DMS53 treated with DMSO at 0.1 percent for 48 hours (cell line): ENCODE measurements around the gene AAMP.
"Not testable (repeated sequence)": the region's sequence is repeated elsewhere in the genome, so short reads cannot be mapped to it uniquely, and the experiment has no call there.

Experiments
- DNase-seq: peaks from one replicate; lab custom pipeline; 2025; ENCODE audit not compliant: unreplicated experiment; lab: John Stamatoyannopoulos, UW

The AAMP gene, protein sequence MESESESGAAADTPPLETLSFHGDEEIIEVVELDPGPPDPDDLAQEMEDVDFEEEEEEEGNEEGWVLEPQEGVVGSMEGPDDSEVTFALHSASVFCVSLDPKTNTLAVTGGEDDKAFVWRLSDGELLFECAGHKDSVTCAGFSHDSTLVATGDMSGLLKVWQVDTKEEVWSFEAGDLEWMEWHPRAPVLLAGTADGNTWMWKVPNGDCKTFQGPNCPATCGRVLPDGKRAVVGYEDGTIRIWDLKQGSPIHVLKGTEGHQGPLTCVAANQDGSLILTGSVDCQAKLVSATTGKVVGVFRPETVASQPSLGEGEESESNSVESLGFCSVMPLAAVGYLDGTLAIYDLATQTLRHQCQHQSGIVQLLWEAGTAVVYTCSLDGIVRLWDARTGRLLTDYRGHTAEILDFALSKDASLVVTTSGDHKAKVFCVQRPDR

DNA sequence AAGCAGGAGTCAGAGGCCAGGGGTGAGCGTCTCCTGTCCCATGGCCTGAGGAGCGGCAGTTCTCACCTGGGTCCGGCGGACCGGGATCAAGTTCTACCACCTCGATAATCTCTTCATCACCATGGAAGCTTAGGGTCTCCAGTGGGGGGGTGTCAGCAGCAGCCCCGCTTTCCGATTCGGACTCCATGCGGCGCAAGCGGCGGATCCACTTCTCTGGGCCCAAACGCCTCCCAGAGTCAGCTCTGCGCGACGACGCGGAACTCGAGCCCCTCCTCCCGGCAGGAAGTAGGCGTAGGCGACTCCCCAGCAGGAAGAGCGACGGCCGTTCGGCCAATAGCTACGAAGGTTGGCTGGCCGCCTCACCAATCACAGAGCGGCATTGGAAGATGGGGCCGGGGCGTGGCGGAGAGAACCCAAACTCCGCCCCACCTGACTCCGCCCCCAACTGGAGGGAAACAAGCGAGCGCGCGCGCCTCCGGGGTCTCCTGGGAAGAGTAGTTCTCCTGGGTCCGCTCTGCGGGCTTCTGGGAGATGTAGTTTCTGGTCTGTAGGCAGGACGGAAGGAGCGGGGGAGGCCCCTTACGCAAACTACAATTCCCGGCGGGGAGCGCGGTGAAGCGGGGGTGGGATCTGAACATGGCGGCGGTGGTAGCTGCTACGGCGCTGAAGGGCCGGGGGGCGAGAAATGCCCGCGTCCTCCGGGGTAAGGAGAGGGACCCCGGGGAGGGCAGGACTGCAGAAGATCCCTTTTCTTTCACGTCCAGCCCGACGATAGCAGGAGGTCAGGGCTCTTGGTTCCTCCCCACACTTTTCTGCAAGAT, at the start of gene AAMP, which contains the start of gene PNKD:
Gene AAMP (minus strand): TSS at position 238 of the 821 bp plus-strand sequence. CDS start 51 bp downstream, at position 187.
Gene PNKD (plus strand): TSS at position 620 of the 821 bp plus-strand sequence. CDS start 17 bp downstream, at position 637.
- peak; percentile 95 for DNase-seq

DNA sequence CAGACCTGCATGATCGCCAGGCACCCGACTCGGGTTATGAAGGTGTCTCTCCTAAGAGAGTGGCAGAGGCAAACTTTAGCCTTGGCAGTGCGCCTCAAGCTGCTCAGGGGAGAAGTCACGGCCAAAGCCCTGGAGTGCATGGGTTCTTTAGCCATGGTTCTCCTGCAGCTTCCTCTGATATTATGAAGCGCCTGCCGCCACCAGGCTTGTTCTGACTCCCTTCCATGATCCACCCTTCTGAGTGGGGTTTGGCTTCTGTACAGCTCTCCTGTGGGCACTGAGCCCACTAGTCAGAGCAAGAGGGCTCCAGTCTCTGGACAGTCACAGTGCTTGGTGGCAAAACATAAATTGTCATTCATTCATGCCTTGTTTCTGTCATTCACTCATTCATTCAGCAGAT, 48.3 kb upstream of the AAMP start:
- no peak for DNase-seq

DNA sequence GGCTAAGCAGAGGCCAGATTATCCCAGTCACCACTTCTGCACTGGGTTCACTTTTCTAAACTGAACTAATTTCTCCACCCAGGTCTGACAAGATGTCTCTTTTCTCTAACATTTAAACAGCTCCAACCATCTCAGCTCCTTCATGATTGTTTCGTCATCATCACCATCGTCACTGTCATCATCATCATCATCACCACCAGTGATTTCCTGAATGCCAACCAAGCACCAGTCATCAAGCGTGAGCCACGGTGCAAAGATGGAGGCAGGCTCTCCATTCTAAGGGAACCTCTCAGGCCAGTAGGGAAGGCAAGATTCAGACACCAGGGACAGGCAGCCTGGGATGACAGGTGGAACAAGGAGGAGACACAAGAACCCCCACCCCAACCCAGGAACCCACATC, 47.9 kb upstream of the AAMP start:
- no peak for DNase-seq

DNA sequence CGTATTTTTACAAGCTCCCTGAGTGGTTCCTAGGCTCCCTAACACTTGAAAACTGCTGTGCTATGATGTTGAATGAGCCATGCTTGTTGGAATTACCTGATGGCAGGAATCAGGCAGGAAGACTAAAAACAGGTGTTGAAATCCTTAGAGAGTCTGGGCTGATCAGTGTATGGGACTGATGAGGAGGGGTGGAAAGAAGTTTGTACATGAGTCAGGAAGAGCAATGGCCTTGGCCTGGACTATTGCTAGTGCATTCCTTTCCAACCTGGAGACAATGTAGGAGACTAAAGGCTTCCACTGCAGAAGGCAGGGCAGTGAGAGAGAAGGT, 47.3 kb upstream of the AAMP start:
- DNase-seq, result no peak

DNA sequence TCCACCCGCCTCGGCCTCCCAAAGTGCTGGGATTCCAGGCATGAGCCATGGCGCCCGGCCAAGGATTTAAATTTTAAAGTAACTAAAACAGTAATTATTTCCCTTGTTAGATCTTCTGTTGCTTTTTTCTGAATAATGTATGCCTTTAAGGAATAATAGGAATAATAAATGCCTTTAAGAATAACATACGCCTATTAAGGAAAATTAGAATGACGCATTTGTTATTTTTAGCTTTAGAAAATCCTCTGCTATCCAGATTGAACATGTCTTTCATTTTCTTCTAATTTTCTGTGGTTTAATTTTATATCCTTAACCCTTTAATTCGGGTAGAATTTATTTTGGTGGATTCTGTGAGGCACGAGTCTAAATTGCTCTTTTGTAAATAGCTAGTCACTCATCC, 45.5 kb upstream of the AAMP start:
- DNase-seq, result no peak

DNA sequence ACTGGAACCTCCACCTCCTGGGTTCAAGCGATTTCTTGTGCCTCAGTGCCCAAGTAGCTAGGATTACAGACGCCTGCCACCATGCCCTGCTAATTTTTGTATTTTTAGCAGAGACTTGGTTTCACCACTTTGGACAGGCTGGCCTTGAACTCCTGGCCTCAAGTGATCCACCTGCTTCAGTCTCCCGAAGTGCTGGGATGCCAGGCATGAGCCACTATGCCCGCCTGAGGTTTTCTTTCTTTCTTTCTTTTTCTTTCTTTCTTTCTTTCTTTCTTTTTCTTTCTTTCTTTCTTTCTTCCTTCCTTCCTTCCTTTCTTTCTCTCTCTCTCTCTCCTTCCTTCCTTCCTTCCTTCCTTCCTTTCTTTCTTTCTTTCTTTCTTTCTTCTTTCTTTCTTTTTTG, 44.8 kb upstream of the AAMP start:
- not testable (repeated sequence) for DNase-seq

DNA sequence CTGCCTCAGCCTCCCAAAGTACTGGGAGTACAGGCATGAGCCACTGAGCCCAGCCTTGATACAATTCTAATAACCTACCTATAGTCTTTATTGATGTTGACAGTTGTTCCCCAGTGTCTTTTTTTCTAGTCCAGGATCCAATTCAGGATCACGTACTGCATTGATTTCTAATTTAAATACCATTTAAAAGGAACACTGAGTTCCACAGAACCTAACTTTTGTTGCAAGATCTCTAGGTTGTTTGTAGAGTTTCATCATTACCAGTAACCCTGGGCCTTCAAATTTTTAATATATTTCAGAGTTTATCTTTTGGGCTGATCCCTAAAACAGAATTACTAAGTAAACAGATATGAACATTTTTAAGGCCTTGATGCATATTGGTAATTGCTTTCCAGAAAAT, 43.4 kb upstream of the AAMP start:
- DNase-seq, result no peak

DNA sequence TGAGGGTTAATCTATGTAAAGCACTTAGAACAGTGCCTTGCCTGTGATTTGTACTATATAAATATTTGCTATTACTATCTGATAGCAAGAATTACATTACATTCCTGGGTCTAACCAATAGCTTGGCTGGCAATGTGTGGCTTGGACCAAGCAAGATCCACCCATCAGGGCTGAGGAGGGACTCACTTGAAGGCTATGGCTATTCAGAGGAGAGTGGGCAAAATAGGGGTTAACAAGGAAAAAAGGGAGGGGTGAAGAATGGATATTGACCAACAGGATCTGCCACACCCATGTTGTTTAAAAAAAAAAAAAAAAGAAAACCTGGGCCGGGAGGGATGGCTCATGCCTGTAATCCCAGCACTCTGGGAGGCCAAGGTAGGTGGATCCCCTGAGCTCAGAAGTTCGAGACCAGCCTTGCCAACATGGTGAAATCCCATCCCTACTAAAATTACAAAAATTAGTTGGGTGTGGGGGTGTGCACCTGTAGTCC, 42.4 kb upstream of the AAMP start:
- DNase-seq, result no peak

DNA sequence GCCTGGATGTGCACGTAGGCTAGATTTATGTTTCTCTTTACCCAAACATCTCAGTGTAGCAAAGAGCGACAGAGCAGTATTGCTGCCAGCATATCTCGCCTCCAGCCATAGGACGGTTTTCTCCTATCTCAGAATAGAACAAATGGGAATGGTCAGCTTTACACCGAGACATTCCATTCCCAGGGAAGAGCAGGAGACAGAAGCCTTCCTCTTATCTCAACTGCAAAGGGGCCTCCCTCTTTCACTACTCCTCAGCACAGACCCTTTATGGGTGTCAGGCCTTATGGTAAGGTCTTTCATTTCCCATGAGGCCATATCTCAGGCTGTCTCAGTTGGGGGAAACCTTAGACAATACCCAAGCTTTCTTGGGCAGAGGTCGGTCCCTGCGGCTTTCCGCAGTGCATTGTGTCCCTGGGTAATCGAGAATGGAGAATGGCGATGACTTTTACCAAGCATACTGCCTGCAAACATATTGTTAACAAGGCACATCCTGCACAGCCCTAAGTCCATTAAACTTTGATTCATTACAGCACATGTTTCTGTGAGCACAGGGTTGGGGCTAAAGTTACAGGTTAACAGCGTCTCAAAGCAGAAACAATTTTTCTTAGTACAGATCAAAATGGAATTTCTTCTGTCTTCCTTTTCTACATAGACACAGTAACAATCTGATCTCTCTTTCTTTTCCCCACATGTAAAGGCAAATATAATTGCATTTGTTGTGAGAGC, 41.8 kb upstream of the AAMP start:
- DNase-seq, result not testable (repeated sequence)

DNA sequence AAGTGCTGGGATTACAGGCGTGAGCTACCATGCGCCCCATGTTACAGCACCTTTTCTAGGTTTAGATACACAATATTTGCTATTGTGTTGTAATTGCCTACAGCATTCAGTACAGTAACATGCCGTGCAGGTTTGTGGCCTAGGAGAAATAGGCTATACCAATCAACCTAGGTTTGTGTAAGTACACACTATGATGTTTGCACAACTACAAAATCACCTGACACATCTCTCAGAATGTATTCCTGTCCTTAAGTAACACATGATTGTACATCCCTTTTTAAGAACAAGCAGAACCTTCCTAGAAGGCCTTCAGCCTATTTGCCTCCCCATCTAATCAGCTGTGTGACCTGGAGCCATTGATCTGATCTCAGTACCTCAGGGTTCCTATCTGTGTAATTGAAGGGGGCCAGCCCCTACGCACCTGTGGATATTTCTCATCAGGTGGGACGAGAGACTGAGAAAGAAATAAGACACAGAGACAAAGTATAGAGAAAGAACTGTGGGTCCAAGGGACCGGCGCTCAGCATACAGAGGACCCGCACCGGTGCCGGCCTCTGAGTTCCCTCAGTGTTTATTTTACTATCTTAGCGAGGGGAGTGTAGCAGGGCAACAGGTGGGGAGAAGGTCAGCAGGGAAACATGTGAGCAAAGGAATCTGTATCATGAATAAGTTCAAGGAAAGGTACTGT, 41.1 kb upstream of the AAMP start:
- no peak for DNase-seq

DNA sequence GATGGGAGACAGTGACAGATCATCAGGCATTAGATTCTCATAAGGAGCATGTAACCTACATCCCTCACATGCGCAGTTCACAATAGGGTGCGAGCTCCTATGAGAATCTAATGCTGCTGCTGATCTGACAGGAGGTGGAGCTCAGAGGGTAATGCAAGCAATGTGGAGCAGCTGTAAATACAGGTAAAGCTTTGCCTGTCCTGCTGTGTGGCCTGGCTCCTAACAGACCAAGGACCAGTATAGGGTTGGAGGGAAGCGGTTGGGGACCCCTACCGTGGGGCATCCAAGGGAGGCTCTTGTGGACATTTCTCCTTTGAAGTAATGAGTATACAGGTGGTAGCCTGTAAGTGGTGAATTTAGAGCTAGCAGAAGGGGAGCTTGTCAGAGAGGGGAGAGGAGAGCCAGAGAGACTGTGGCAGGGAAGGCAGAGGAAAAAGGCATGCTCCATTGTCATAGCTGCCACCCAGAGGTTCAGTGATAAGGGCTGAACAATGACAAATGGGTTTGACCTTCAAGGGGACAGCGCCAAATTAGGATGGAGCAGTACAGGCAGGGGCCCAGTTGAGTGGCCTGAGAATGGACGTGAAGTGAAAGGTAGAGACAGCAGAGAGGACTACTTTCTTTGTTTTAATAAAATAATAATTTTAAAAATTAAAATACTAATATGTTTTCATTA, 37.6 kb upstream of the AAMP start:
- no peak for DNase-seq

DNA sequence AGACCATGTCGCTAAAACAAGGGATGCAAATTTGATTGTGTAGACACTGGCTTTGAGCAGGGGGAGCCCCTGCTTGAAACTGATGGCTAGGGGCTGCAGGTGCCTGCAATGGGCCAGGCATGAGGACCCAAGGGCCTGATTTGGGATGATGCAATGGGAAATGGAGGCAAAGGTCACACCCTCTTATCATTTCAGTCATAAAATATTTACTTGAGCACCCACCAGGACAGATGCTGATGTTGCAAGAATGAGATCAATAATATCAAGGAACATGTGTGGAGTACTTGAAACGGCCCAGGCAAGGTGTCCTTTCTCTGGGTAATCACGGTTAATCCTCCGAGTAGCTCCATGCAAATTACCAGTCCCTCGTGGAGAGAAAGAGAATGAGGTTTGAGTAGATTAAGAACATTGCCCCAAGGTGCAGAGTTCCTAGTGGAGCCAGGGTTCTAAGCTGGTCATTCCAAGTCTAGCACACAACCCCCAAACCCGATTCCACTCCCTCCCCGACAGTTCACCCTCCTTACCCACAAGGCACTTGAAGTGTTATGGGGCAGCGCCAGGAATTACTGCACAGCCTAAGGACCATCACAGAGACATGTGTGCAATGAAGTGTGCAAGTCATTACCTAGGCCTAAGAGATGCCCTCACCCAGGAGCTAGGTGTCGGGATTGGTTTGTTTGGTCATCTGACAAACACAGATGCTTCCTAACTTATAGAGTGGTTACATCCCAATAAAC, 36.4 kb upstream of the AAMP start:
- DNase-seq, result no peak

DNA sequence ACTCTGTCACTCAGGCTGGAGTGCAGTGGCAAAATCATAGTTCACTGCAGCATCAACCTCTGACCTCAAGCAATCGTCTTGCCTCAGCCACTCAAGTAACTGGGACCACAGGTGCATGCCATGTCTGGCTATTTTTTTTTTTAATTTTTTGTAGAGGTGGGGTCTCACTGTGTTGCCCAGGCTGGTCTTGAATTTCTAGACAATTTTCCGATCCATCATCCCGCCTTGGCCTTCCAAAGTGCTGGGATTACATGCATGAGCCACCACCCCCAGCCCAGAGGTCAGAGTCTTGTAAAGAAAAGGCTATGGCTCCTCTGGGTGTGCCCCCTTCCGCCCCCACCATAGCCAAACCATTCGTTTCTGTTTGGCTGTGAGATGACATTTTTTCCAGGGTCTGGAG, 35.4 kb upstream of the AAMP start:
- DNase-seq, result no peak

DNA sequence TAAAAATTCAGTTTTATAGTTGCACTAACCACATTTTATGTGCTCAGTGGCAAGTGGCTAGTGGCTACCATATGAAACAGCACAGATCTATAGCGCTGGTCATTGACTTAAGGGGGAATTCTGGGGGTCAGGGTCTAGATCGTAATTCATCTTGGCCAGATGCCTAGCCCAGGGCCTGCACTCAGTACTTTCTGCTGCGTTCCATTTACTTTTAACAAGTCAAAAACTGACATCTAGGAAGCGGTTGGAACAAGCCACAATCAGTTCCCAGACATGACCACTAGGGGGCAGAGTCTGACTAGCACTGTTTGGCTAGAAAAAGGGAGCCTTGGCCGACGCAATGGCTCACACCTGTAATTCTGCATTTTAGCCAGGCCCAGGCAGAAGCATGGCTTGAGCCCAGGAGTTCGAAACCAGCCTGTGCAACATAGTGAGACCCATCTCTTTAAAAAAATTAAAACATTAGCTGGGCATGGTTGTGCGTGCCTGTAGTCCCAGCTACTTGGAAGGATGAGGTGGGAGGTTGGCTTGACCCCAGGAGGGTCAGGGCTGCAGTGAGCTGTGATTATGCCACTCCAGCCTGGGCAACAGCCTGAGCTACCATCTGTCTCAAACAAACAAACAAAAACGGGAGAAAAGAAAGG, 31.4 kb upstream of the AAMP start:
- DNase-seq, result peak; percentile 77

DNA sequence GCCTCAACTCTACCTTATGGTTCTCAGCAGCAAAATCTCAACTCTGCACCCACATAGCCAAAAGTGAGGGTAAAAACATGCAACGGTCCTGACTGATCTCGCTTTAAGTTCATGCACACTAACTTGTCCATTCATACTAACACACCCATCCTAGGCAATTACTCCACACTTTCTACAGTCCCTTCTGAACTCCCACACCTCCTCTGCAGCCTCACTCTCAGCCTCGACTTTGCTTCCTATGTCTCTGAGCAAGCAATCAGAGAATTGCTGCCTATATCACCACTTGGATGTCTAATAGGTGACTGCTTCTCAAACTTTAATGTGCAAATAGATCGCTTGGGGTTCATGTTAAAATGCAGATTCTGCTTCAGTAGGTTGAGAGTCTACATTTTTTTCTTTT, 30.2 kb upstream of the AAMP start:
- DNase-seq, result no peak

DNA sequence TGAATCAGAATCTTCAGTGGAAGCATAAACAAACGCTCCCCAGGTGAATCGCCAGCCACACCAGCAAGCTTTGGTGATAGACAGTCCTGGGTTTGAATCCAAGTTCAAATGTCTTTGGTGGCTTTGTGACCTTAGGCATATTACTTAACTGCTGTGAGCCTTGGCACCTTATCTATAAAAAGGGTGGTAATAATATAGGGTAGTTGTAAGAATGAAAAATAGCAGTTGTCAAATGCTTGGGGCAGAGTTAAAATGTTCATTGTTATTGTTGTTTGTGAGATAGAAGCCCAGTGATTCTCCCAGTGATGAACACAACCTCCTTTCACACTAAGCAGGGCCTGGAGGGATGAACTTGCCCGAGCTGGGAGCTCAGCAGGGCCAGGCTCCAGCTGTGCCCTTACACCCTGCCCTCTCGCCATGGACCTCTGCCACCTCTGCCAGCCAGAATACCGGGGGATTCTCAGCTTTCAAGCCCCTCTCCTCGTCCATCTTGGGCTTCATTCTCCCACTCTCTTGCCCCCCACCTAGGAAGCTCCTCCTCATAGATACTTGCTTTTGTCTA, 28.5 kb upstream of the AAMP start:
- DNase-seq, result no peak

DNA sequence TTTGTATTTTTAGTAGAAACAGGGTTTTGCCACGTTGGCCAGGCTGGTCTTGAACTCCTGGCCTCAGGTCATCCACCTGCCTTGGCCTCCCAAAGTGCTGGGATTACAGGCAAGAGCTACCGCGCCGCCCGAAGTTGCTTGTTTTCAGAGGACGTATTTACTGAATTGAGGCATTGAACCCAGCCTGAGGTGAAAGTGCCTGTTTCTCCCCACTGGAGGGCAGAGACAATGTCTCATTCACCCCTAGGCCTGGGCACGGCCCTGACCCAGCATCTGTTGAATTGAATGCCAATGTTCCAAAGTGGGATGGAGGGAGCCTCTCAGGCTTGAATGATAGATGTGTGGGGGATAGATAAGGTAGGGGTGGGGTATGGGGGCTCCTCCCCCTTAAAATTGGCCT, 26.9 kb upstream of the AAMP start:
- DNase-seq, result no peak

DNA sequence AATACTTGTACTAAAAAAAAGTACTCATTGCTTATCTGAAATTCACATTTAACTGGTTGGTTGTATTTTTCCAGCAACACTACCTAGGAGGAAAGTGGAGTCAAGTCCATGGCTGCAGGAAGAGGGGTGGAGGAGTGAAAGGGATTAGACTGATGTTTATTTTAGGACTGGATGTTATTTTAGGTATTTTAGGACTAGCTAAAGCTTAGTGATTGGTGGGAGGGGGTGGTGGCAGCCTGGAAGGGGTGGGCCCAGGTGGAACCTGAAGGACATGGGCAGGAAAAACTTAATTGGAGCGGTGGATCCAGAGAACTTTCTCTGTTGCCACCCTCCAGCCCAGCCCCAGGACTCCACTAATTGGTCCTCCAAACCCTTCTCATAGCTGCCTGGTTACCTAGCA, 26.3 kb upstream of the AAMP start:
- DNase-seq, result no peak

DNA sequence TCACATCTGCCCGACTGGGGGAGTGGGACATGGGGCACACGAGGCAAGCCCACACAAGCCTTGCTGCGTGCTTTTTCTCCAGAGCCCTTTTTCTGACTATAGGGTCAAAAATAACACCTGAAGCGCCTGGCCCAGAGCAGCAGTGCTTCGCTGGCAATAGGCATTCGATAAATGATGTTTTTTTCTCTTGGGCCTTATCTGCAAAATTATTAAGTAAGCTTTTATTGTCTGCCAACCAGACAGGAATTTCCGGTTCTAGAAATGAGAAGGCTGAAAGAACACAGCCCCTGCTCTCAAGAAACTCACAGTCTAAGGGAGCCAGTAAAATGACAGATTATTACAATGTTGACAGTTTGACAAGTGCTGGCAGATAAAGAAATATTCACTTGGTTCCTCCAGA, 25.1 kb upstream of the AAMP start:
- no peak for DNase-seq
